ENCODE data around the gene NKAPL. TPM values are rescaled to one million over a fixed set of nuclear protein-coding genes. Genes with fewer than 3 reads are reported as not detected.

Gene NKAPL
- total and polyA plus RNA-seq, 2 of the 13 experiments (the other 11 are each of a cell fraction or from before 2014, with no cell fraction given), result not detected

- TF ChIP-seq, protein P1, sequence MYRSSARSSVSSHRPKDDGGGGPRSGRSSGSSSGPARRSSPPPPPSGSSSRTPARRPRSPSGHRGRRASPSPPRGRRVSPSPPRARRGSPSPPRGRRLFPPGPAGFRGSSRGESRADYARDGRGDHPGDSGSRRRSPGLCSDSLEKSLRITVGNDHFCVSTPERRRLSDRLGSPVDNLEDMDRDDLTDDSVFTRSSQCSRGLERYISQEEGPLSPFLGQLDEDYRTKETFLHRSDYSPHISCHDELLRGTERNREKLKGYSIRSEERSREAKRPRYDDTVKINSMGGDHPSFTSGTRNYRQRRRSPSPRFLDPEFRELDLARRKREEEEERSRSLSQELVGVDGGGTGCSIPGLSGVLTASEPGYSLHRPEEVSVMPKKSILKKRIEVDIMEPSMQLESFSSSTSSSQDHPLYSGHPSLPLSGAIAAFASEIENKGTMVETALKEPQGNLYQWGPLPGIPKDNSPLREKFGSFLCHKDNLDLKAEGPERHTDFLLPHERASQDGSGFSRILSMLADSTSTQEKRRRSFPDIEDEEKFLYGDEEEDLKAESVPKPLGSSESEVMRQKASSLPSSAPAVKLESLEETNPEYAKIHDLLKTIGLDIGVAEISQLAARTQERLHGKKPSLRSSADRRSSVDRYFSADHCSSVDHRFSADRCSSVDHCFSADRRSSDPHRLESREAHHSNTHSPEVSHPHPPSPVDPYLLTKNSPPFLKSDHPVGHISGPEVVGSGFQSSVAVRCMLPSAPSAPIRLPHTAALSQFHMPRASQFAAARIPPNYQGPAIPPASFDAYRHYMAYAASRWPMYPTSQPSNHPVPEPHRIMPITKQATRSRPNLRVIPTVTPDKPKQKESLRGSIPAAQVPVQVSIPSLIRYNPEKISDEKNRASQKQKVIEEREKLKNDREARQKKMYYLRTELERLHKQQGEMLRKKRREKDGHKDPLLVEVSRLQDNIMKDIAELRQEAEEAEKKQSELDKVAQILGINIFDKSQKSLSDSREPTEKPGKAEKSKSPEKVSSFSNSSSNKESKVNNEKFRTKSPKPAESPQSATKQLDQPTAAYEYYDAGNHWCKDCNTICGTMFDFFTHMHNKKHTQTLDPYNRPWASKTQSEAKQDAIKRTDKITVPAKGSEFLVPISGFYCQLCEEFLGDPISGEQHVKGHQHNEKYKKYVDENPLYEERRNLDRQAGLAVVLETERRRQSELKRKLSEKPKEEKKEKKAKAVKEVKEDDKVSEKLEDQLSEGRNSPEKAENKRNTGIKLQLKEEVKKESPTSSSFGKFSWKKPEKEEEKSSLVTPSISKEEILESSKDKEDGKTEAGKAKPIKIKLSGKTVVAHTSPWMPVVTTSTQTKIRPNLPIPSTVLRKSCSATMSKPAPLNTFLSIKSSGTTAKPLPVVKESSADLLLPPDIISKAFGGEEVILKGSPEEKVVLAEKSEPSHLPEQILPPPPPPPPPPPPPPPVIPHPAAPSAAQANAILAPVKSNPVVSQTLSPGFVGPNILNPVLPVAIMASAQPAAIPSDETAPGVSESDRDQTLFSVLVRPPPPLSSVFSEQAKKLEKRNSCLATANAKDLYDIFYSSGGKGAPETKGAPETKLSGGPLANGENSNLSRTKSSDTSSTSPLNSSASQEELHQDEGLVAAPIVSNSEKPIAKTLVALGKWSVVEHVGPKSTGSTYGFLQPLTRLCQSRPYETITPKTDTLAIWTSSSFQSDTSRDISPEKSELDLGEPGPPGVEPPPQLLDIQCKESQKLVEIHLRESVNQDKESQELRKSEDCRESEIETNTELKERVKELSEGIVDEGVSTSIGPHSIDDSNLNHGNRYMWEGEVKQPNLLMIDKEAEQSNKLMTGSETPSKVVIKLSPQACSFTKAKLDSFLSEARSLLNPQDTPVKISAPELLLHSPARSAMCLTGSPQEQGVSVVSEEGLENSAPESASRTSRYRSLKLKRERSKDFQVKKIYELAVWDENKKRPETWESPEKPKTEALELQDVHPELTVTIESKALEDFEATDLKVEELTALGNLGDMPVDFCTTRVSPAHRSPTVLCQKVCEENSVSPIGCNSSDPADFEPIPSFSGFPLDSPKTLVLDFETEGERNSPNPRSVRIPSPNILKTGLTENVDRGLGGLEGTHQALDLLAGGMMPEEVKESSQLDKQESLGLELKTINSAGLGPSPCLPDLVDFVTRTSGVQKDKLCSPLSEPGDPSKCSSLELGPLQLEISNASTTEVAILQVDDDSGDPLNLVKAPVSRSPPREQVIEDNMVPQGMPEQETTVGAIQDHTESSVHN (CRISPR knock-in tag; IDR thresholded peaks at IDR 0.05), result no peak
- TF ChIP-seq ZNF432 (CRISPR knock-in tag; IDR thresholded peaks at IDR 0.05; ENCODE audit: borderline replicate concordance), result no peak
- no peak for TF ChIP-seq ZBED4 (CRISPR knock-in tag; IDR thresholded peaks at IDR 0.05; ENCODE audit: borderline replicate concordance)
- no peak for TF ChIP-seq CSRNP2 (CRISPR knock-in tag; conservative IDR thresholded peaks at IDR 0.05; ENCODE audit: low read depth)
Observed at GRCh38 chr6:28252009-28252975, 6.8 kb upstream of the NKAPL start, which contains the start of gene ZKSCAN4 (continued).

All from HepG2 (cell line).